CD4-positive, alpha-beta T cell (primary cell): ENCODE results near the gene GALR3. TPM values are rescaled to one million over a fixed set of nuclear protein-coding genes. Genes with fewer than 3 reads are reported as not detected.

Experiments
- ATAC-seq: fragments of 200-7000 bp; cut with Tn5 transposase; one replicate; pipeline ENCODE4 v1.10.0; 2022; ENCODE audit warnings: mild to moderate bottlenecking; ENCODE audit not compliant: poor library complexity
- CTCF ChIA-PET: fragments of 350-600 bp; sonication (Branson Sonifier 250); formaldehyde crosslinking; loops from one replicate; lab custom pipeline; 2021; ENCODE audit warnings: antibody characterized with exemption, inconsistent platforms; lab: Charles Lee
- POLR2A ChIA-PET: fragments of 350-600 bp; sonication (Branson Sonifier 250); formaldehyde crosslinking; loops from one replicate; lab custom pipeline; 2021; ENCODE audit warnings: antibody characterized with exemption, inconsistent platforms; lab: Charles Lee
- DNase-seq, 14 experiments: peaks; one replicate each; pipeline ENCODE4 v3.0.0-alpha.2; 2013 to 2020; ENCODE audit warnings: mixed read lengths in 2 of 14
- H3K27ac ChIP-seq, 2 donors: one replicate each; pipeline versions ENCODE4 v1.5.1 to v1.7.0; 2013; ENCODE audit warnings: low read length in 2 of 2, low read depth in 1 of 2, mild to moderate bottlenecking in 1 of 2
- H3K27me3 ChIP-seq, 2 experiments: 1 replicate in 1 of 2; 2 replicates in 1 of 2; pipeline versions ENCODE4 v1.6.1 to v1.7.0; 2013; ENCODE audit warnings: low read length in 2 of 2, control low read depth in 1 of 2, mild to moderate bottlenecking in 1 of 2, moderate library complexity in 1 of 2; ENCODE audit not compliant: insufficient read depth in 2 of 2, control insufficient read depth in 1 of 2
- H3K36me3 ChIP-seq: one replicate; pipeline ENCODE4 v1.6.1; 2013; ENCODE audit warnings: low read length, control low read depth; ENCODE audit not compliant: insufficient read depth
- H3K4me1 ChIP-seq: one replicate; pipeline ENCODE4 v1.6.1; 2013; ENCODE audit warnings: low read length, control low read depth; ENCODE audit not compliant: insufficient read depth
- H3K4me3 ChIP-seq: one replicate; pipeline ENCODE4 v1.5.1; 2013; ENCODE audit warnings: mild to moderate bottlenecking, low read length, moderate library complexity
- H3K9me3 ChIP-seq, 2 experiments: 1 replicate in 1 of 2; 2 replicates in 1 of 2; pipeline versions ENCODE4 v1.6.1 to v1.7.0; 2013; ENCODE audit warnings: low read length in 2 of 2, mild to moderate bottlenecking in 2 of 2, control low read depth in 1 of 2, moderate library complexity in 1 of 2; ENCODE audit not compliant: control insufficient read depth in 1 of 2, insufficient read depth in 1 of 2
- H3K27ac Mint-ChIP-seq: one replicate; pipeline ENCODE4 v1.8.0; 2020; ENCODE audit warnings: mixed read lengths
- H3K27me3 Mint-ChIP-seq: one replicate; pipeline ENCODE4 v1.8.0; 2021; ENCODE audit warnings: mixed read lengths
- H3K36me3 Mint-ChIP-seq: one replicate; pipeline ENCODE4 v1.8.0; 2021; ENCODE audit warnings: low read depth, mixed read lengths
- H3K4me1 Mint-ChIP-seq: one replicate; pipeline ENCODE4 v1.8.0; 2021; ENCODE audit warnings: low read depth, mixed read lengths
- H3K4me3 Mint-ChIP-seq: one replicate; pipeline ENCODE4 v1.8.0; 2020; ENCODE audit warnings: mild to moderate bottlenecking, mixed read lengths
- H3K9me3 Mint-ChIP-seq: one replicate; pipeline ENCODE4 v1.8.0; 2020; ENCODE audit warnings: mixed read lengths
- intact Hi-C, 2 experiments: fragments of 100-400 bp; cut with DNase I in 1 of 2; cut with micrococcal nuclease in 1 of 2; formaldehyde crosslinking; loops; one replicate each; pipeline versions ENCODE4 v1.15.1 to v1.9.0; 2023 to 2025; cut with DNase I, micrococcal nuclease
- total RNA-seq, 174 experiments: library from RNA in 2 of 174; stranded (reverse) in 2 of 174; gene quantifications; one replicate each; pipeline ENCODE4 v1.2.3 and lab custom pipeline; 2021 to 2026
- TF ChIP-seq, protein P1 (sequence below): fragments of 200-600 bp; IDR thresholded peaks from one replicate; pipeline ENCODE4 v1.8.0; 2022; ENCODE audit warnings: antibody characterized with exemption, mild to moderate bottlenecking

Gene GALR3
- total RNA-seq, 2 experiments from 2014 or later, result not detected

DNA sequence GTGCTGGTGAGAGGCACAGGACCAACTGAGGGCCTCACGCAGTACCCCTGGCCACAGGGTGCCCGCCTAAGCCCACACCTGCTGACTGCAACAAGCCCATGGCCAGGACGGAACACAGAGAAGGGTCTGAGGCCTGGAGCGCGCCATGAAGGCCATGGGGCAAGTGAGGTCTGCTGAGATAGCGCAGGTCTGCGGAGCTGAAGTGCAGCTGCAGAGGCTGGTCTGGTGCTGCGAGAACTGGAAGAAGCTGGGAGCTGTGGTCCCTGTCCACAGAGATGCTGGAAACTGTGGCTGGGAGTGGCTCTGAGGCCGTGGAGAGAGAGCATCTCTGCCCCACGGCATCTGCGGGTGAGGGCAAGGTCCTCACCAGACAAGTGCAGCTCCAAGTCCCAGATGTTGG is 8.3 kb downstream of the GALR3 start:
- TF ChIP-seq, protein P1, sequence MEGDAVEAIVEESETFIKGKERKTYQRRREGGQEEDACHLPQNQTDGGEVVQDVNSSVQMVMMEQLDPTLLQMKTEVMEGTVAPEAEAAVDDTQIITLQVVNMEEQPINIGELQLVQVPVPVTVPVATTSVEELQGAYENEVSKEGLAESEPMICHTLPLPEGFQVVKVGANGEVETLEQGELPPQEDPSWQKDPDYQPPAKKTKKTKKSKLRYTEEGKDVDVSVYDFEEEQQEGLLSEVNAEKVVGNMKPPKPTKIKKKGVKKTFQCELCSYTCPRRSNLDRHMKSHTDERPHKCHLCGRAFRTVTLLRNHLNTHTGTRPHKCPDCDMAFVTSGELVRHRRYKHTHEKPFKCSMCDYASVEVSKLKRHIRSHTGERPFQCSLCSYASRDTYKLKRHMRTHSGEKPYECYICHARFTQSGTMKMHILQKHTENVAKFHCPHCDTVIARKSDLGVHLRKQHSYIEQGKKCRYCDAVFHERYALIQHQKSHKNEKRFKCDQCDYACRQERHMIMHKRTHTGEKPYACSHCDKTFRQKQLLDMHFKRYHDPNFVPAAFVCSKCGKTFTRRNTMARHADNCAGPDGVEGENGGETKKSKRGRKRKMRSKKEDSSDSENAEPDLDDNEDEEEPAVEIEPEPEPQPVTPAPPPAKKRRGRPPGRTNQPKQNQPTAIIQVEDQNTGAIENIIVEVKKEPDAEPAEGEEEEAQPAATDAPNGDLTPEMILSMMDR, result no peak
- Mint-ChIP-seq H3K9me3 (no peaks in the 10 kb centered on the region), H3K4me1 (no peaks in the 10 kb centered on the region), H3K36me3 (peaks cover 56% of the 10 kb centered on the region), H3K27ac (no peak overlapping the region), H3K4me3 (no peak overlapping the region), H3K27me3 (no peaks in the 10 kb centered on the region)
- ATAC-seq (no peak), DNase-seq (no peak)
- CTCF ChIA-PET, result no interaction called here
- peaks cover 47% of the 10 kb centered on the region for H3K36me3 ChIP-seq
- intact Hi-C loops, result no loop called here
- POLR2A ChIA-PET, result no interaction called here
- no peak overlapping the region for H3K4me3 ChIP-seq
- no peaks in the 10 kb centered on the region for H3K27me3 ChIP-seq
- H3K9me3 ChIP-seq, result no peaks in the 10 kb centered on the region
- no peaks in the 10 kb centered on the region for H3K4me1 ChIP-seq
- no peak overlapping the region for H3K27ac ChIP-seq

DNA sequence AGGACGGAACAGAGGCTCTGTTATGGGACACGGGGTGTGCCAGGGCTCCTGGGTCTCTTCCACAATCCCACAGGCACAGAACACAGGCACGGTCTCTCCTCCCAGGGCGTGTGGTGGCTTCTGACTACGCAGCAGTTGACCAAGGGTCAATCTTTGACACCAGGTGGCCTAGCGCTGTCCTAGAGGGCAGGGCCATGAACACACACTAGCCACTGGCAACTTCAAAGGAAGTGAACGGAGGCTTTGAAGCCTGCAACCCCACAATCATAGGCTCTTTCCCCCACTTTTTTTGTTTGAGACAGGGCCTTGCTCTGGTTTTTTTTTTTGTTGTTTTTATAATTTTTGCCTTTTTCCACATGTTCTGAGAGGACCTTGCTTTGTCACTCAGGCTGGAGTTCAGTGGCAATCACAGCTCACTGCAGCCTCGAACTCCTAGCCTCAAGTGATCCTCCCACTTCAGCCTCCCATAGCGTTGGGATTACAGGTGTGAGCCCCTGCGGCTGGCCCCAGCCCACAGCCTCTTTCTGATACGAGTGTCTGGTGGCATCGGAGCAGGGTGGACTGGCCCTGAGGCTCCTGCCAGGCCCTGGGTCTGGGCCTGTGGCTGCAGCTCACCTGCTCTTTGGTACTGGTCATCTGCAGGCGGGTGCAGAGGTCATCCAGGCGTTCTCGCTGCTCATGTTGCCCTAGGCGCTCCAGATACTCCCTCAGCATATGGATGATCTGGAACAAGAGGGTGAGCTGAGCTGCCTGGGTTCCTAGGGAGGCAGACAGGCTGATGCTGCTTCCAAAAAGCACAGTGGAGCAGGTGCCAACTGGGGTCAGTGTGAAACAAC is 9.1 kb downstream of the GALR3 start:
- no peaks in the 10 kb centered on the region for H3K4me1 ChIP-seq
- Mint-ChIP-seq H3K4me1 (no peaks in the 10 kb centered on the region), H3K9me3 (no peaks in the 10 kb centered on the region), H3K27me3 (no peaks in the 10 kb centered on the region), H3K36me3 (peaks cover 62% of the 10 kb centered on the region), H3K4me3 (no peak overlapping the region), H3K27ac (no peak overlapping the region)
- no peaks in the 10 kb centered on the region for H3K27me3 ChIP-seq
- no peak overlapping the region for H3K4me3 ChIP-seq
- POLR2A ChIA-PET, result no interaction called here
- DNase-seq (no peak), ATAC-seq (no peak)
- no peak overlapping the region for H3K27ac ChIP-seq
- TF ChIP-seq, protein P1, result no peak
- H3K9me3 ChIP-seq, result no peaks in the 10 kb centered on the region
- CTCF ChIA-PET, result no interaction called here
- H3K36me3 ChIP-seq, result peaks cover 49% of the 10 kb centered on the region
- intact Hi-C loops, result no loop called here

DNA sequence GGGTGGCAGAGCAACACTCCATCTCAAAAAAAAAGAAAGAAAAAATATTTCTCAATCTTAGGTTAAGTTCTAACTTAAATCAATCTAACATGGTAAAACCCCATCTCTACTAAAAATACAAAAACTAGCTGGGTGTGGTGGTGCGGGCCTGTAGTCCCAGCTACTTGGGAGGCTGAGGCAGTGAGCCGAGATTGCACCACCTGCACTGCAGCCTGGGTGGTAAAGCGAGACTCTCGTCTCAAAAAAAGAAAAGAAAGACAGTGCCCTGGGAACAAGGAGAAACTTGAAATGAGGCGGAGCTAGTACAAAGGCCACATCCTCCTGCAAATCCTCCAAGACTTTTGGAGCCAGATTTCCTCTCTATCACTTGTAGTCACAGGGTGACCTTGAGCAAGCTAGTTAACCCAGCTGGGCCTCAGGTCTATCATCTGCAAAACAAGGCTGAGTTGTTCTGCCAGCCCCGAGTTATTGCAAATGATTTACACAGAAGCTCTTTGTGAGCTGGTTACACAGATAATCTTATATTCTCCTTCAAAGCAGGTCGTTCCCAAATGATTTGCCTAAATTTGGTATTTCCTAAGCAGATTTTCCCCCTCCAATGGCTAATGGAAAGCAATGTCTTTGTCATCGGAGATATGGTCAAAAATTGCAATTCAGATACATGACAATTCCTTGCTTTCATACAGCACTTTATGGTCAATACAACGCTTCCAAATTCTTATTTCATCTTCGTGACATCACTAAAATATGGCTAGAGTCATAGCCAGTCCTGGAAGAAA is 19.0 kb downstream of the GALR3 start:
- CTCF ChIA-PET, result interaction anchor here (0.9 to 1.5 kb wide), 2 partner anchors 22 to 25 kb away, joined by 3 to 4 read pairs; no protein-coding TSS in a partner anchor
- DNase-seq, result no peak
- POLR2A ChIA-PET, result interaction anchor here (0.7 to 1.5 kb wide), 2 partner anchors 24 to 112 kb away, joined by 3 to 5 read pairs; no protein-coding TSS in a partner anchor
- Mint-ChIP-seq H3K9me3 (no peaks in the 10 kb centered on the region), H3K4me3 (peak overlapping the region; percentile 78), H3K4me1 (peaks cover 9% of the 10 kb centered on the region), H3K36me3 (peaks cover 36% of the 10 kb centered on the region), H3K27me3 (no peaks in the 10 kb centered on the region), H3K27ac (peak overlapping the region; percentile 82)
- Histone ChIP-seq H3K36me3 (peaks cover 18% of the 10 kb centered on the region), H3K9me3 (peaks cover 0 to 4% of the 10 kb centered on the region in 2 experiments), H3K27me3 (no peaks in the 10 kb centered on the region), H3K4me3 (no peak overlapping the region), H3K27ac (no peak overlapping the region), H3K4me1 (peaks cover 18% of the 10 kb centered on the region)
- ATAC-seq, result no peak
- intact Hi-C loops, result loop anchor here in 1 of 2 experiments (2.0 to 10.0 kb wide), 5 partner anchors 25 to 213 kb away; partner anchors contain the start of genes GCAT, NOL12 and PICK1
- TF ChIP-seq, protein P1, result no peak
